Gastrocnemius medialis (tissue), 4 donors: ENCODE data around the gene KIF1B. TPM values are rescaled to one million over a fixed set of nuclear protein-coding genes. Genes with fewer than 3 reads are reported as not detected.

Experiments used
- ATAC-seq, 2 donors: fragments of 150-250 bp; one replicate each; pipeline ENCODE4 v1.9.1; 2016
- DNase-seq, 2 donors: peaks; one replicate each; pipeline ENCODE4 v3.0.0-alpha.2; 2019
- H3K27ac ChIP-seq, 4 donors: fragments of 200-600 bp; sonication (generic); 1 replicate in 1 of 4; 2 replicates in 3 of 4; pipeline ENCODE4 v1.5.1; 2016 to 2018; ENCODE audit warnings: mild to moderate bottlenecking in 2 of 4, moderate library complexity in 1 of 4
- H3K27me3 ChIP-seq, 3 donors: fragments of 200-600 bp; sonication (generic) in 2 of 3; 1 replicate in 1 of 3; 2 replicates in 2 of 3; pipeline versions ENCODE4 v1.5.1 to v1.6.0; 2016 to 2019; ENCODE audit warnings: mild to moderate bottlenecking in 1 of 3, moderate library complexity in 1 of 3
- H3K36me3 ChIP-seq, 2 donors: fragments of 200-600 bp; sonication (generic) in 1 of 2; one replicate each; pipeline ENCODE4 v1.5.1; 2017 to 2018
- H3K4me1 ChIP-seq, 2 donors: fragments of 200-600 bp; sonication (generic) in 1 of 2; one replicate each; pipeline ENCODE4 v1.5.1; 2016 to 2017; ENCODE audit warnings: mild to moderate bottlenecking in 2 of 2
- H3K4me3 ChIP-seq, 4 donors: fragments of 200-600 bp; sonication (generic) in 3 of 4; 1 replicate in 1 of 4; 2 replicates in 3 of 4; pipeline ENCODE4 v1.5.1; 2016 to 2019; ENCODE audit warnings: mild to moderate bottlenecking in 2 of 4
- H3K9me3 ChIP-seq, 3 donors: fragments of 200-600 bp; sonication (generic) in 2 of 3; 1 replicate in 1 of 3; 2 replicates in 2 of 3; pipeline ENCODE4 v1.5.1; 2016 to 2019
- POLR2A ChIP-seq, 2 donors: fragments of 450-650 bp; IDR thresholded peaks; one replicate each; pipeline ENCODE4 v1.6.1; 2017; ENCODE audit warnings: antibody characterized with exemption in 2 of 2, mild to moderate bottlenecking in 2 of 2, moderate library complexity in 2 of 2
- in situ Hi-C, 4 donors: fragments of 200-750 bp; cut with MboI; loops; one replicate each; pipeline versions ENCODE4 v1.15.0 to v1.8.0; 2017; ENCODE audit warnings: low sequenced_read_pairs in 4 of 4
- intact Hi-C: fragments of 100-400 bp; cut with DNase I; formaldehyde crosslinking; loops from one replicate; pipeline ENCODE4 v1.15.1; 2023; ENCODE audit warnings: low total_unique reads
- total RNA-seq, 4 donors: library from RNA; depleted of rRNA; stranded (reverse); fragments of >200 nt; gene quantifications; one replicate each; pipeline versions ENCODE4 v1.1.0 to v1.2.3, GENCODE V29; 2016
- TF ChIP-seq, protein P1 (sequence below), 5 experiments: fragments of 450-650 bp in 3 of 5; fragments of 200-600 bp in 2 of 5; sonication (generic) in 2 of 5; IDR thresholded peaks in 4 of 5; conservative IDR thresholded peaks in 1 of 5; 1 replicate in 4 of 5; 2 replicates in 1 of 5; pipeline ENCODE4 v1.5.1; 2016 to 2019; ENCODE audit warnings: antibody characterized with exemption in 5 of 5, mild to moderate bottlenecking in 3 of 5, moderate library complexity in 3 of 5

The KIF1B gene
- total RNA-seq, 4 donors from 2014 or later, result 203 to 445 (median 306) TPM

DNA sequence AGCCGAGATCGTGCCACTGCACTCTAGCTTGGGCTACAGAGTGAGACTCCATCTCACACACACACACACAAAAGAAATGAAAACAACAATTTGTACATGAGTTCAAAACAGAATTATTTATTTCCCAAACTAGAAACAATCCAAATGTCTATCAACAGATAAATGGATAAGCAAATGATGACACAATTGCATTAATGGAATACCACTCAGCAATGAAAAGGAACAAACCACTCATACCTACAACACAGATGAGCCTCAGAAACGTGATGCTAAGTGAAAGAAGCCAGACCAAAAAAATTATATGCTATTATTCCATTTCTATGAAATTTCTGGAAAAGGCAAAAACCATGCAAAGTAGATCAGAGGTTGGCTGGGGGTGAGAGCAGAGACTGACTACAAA lies 186.5 kb downstream of the KIF1B start:
- no peak overlapping the region for H3K4me3 ChIP-seq
- TF ChIP-seq, protein P1, sequence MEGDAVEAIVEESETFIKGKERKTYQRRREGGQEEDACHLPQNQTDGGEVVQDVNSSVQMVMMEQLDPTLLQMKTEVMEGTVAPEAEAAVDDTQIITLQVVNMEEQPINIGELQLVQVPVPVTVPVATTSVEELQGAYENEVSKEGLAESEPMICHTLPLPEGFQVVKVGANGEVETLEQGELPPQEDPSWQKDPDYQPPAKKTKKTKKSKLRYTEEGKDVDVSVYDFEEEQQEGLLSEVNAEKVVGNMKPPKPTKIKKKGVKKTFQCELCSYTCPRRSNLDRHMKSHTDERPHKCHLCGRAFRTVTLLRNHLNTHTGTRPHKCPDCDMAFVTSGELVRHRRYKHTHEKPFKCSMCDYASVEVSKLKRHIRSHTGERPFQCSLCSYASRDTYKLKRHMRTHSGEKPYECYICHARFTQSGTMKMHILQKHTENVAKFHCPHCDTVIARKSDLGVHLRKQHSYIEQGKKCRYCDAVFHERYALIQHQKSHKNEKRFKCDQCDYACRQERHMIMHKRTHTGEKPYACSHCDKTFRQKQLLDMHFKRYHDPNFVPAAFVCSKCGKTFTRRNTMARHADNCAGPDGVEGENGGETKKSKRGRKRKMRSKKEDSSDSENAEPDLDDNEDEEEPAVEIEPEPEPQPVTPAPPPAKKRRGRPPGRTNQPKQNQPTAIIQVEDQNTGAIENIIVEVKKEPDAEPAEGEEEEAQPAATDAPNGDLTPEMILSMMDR (IDR thresholded peaks at IDR 0.05 in 4 of 5, conservative IDR thresholded peaks at IDR 0.05 in 1 of 5), result no peak
- no peak for TF ChIP-seq POLR2A (IDR thresholded peaks at IDR 0.05)
- in situ Hi-C loops (no loop called here), intact Hi-C loops (no loop called here)
- peaks cover 0 to 5% (median 4%) of the 10 kb centered on the region in 3 donors for H3K9me3 ChIP-seq
- H3K27ac ChIP-seq, result no peak overlapping the region
- ATAC-seq (no peak), DNase-seq (no peak)
- H3K4me1 ChIP-seq, result peaks cover 0 to 21% of the 10 kb centered on the region in 2 donors
- peaks cover 0 to 9% of the 10 kb centered on the region in 2 donors for H3K36me3 ChIP-seq
- no peaks in the 10 kb centered on the region for H3K27me3 ChIP-seq

DNA sequence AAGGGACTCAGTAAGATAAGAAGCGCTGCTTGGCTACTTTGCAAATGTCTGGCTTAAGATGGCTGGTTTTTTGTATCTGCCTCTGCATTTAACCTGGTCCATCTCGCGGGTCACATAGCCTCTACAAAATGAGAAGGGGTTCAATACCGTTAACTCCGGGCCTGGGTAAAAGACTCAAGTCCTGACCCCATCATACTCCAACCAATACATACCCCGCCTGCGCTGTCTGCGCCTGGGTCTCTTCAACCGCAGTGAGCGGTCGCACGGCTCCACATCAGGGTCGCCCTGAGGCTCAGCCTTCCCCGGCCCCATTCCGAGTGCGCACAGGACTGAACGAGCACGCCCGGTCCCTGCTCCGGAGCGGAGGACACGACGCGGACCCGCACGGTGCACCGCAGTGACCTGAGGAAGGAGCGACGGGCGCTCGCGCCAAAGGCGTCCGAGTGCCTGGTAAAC lies 187.9 kb downstream of the KIF1B start:
- Histone ChIP-seq H3K9me3 (peaks cover 0 to 5% (median 4%) of the 10 kb centered on the region in 3 donors), H3K27me3 (no peaks in the 10 kb centered on the region), H3K36me3 (peaks cover 0 to 21% of the 10 kb centered on the region in 2 donors), H3K27ac (peak overlapping the region; percentile 82 to 93 (median 92)), H3K4me3 (peak overlapping the region; percentile 71 to 99 (median 87)), H3K4me1 (peaks cover 0 to 21% of the 10 kb centered on the region in 2 donors)
- intact Hi-C loops (loop anchor here (1.0 to 2.0 kb wide), 3 partner anchors 32 to 488 kb away; partner anchors contain the start of genes CENPS, CTNNBIP1 and PEX14), in situ Hi-C loops (no loop called here)
- ATAC-seq, result no peak
- DNase-seq, result no peak
- TF ChIP-seq, protein P1 (IDR thresholded peaks at IDR 0.05 in 4 of 5, conservative IDR thresholded peaks at IDR 0.05 in 1 of 5), result no peak
- TF ChIP-seq POLR2A (IDR thresholded peaks at IDR 0.05), result no peak

DNA sequence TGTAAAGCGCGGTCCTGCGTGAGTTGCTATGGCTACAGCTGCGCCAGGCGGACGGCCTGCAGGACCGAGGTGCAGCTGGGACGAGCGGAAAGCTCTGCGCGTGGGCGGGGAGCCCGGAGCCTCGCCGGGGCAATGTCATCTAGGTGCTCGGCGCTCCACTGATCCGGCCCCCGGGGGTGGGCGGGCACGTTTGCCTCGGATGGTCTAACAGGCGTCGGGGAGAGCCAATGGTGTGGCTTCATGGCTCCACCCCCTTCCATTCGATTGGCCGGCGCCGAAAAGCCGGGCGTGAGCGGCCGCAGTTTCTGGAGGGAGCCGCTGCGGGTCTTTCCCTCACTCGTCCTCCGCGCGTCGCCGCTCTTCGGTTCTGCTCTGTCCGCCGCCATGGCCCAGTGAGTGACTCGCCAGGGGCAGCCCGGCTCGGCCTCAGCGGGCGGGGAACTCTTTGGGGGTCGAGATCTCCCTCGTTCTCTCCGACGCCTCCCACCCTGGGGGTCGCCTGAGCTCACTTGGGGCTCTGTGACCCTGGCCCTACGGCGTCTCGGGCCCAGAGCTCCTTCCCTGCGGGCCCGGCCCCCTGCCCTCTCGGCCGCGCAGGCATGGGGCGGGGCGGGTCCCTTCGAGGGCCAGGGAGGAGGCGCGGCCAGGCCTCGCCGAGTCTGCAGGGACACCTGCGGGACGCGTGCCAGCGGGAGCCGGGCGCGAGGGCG lies 188.5 kb downstream of the KIF1B start, which contains the start of gene PGD:
Gene PGD (plus strand): TSS at position 331 of the 710 bp plus-strand sequence. CDS start 54 bp downstream, at position 385.
- Histone ChIP-seq H3K36me3 (peaks cover 0 to 25% of the 10 kb centered on the region in 2 donors), H3K9me3 (peaks cover 0 to 5% (median 4%) of the 10 kb centered on the region in 3 donors), H3K27ac (peak within 1 kb of the TSS; percentile 82 to 93 (median 92)), H3K27me3 (no peaks in the 10 kb centered on the region), H3K4me1 (peaks cover 0 to 21% of the 10 kb centered on the region in 2 donors), H3K4me3 (peak within 1 kb of the TSS; percentile 71 to 99 (median 87))
- TF ChIP-seq, protein P1 (IDR thresholded peaks at IDR 0.05 in 4 of 5, conservative IDR thresholded peaks at IDR 0.05 in 1 of 5), result peak in 1 of 5 experiments; percentile 15
- TF ChIP-seq POLR2A (IDR thresholded peaks at IDR 0.05), result peak; percentile 67 to 81
- ATAC-seq (peak; percentile 90 to 93), DNase-seq (peak; percentile 96 to 98)
- in situ Hi-C loops (no loop called here), intact Hi-C loops (loop anchor here (1.0 to 2.0 kb wide), 3 partner anchors 32 to 489 kb away; partner anchors contain the start of genes CENPS, CTNNBIP1 and PEX14)

DNA sequence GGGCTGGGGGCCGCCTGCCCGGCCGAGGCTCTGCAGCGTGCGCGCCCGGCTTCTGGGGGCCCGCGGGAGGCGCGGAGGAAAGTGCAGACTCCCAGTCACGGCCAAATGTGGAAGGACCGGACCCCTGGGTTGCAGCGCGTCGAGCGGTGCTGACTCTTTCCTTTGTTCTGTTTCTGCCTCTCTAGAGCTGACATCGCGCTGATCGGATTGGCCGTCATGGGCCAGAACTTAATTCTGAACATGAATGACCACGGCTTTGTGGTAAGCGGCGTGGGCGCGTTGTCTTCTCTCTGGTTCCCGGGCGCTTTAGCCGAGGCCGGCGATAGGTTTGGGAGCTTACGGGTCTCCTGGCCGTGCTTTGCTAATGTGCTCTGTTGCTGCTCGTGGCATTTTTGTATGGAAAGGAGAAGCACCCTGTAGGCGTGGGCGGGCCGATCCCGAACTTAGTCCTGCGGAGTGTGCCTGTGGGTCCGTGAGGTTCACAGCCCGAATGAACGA lies 189.1 kb downstream of the KIF1B start:
- no peak for ATAC-seq
- peak overlapping the region; percentile 71 to 99 (median 87) for H3K4me3 ChIP-seq
- H3K27me3 ChIP-seq, result no peaks in the 10 kb centered on the region
- intact Hi-C loops, result loop anchor here (2.0 kb wide), 2 partner anchors 31 to 75 kb away; partner anchors contain the start of genes CENPS and PEX14
- peak overlapping the region; percentile 82 to 93 (median 92) for H3K27ac ChIP-seq
- H3K9me3 ChIP-seq, result no peaks in the 10 kb centered on the region
- DNase-seq, result no peak
- H3K36me3 ChIP-seq, result peaks cover 0 to 31% of the 10 kb centered on the region in 2 donors
- TF ChIP-seq, protein P1 (IDR thresholded peaks at IDR 0.05 in 4 of 5, conservative IDR thresholded peaks at IDR 0.05 in 1 of 5), result no peak
- no peak for TF ChIP-seq POLR2A (IDR thresholded peaks at IDR 0.05)
- in situ Hi-C loops, result no loop called here
- H3K4me1 ChIP-seq, result peaks cover 0 to 21% of the 10 kb centered on the region in 2 donors
